Measurements from ENCODE around the gene SMIM10L2A. TPM values are rescaled to one million over a fixed set of nuclear protein-coding genes. Genes with fewer than 3 reads are reported as not detected.
A peak's percentile ranks its signal among the peaks of the same experiment; 100 is the strongest.
"Not testable (repeated sequence)": the region's sequence is repeated elsewhere in the genome, so short reads cannot be mapped to it uniquely, and the experiment has no call there.

The SMIM10L2A gene
- total RNA-seq, 3 donors from 2014 or later, result 0.39 to 1.1 (median 0.58) TPM

DNA sequence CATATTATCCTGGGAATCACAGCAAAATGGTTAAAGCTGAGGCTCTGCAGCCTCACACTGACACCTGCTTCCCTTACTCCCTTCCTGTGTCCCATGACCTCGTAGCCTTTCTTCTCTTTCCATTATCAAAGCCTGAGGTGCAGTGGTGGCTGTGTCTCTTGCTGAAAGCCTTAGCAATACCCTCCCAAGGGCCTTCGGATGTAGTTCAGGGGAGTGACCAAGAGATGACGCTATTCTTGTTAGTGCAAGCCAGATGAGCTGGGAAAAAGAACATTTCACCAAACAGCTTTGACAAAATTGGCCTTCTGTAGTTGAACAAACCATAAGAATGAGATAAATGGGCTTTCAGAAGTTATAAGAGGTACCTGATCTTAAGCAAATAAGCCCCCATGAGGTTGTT is 31.6 kb downstream of the SMIM10L2A start:
- no peak for ATAC-seq
- intact Hi-C loops (cut with DNase I, micrococcal nuclease), result no loop called here
- no peak for DNase-seq
- TF ChIP-seq, protein P1, sequence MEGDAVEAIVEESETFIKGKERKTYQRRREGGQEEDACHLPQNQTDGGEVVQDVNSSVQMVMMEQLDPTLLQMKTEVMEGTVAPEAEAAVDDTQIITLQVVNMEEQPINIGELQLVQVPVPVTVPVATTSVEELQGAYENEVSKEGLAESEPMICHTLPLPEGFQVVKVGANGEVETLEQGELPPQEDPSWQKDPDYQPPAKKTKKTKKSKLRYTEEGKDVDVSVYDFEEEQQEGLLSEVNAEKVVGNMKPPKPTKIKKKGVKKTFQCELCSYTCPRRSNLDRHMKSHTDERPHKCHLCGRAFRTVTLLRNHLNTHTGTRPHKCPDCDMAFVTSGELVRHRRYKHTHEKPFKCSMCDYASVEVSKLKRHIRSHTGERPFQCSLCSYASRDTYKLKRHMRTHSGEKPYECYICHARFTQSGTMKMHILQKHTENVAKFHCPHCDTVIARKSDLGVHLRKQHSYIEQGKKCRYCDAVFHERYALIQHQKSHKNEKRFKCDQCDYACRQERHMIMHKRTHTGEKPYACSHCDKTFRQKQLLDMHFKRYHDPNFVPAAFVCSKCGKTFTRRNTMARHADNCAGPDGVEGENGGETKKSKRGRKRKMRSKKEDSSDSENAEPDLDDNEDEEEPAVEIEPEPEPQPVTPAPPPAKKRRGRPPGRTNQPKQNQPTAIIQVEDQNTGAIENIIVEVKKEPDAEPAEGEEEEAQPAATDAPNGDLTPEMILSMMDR (IDR thresholded peaks at IDR 0.05), result no peak
- Histone ChIP-seq H3K4me3 (no peak overlapping the region), H3K4me1 (ENCODE audit: low read depth) (no peaks in the 10 kb centered on the region), H3K9me3 (no peaks in the 10 kb centered on the region), H3K36me3 (ENCODE audit: low read depth) (no peaks in the 10 kb centered on the region)

DNA sequence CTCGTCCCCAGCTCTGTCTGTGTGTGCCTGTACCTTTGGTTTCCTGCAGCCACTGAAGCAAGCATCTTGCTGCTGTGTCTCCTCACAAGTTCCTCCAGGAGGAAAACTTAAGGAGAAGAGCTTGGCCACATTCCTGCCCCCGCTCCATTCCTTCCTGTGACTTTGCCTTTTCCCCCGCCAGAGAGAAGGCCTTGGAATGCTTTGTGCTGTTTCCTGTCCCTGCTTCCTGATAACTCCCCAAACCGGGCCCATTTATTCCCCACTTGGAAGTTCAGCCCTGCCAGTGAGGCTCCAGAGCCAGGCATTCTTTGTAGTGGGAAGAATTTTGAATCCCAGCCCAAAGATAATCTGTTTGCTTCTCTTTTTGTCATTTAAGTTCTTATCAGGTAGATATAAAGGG is 33.1 kb downstream of the SMIM10L2A start:
- intact Hi-C loops (cut with DNase I, micrococcal nuclease), result no loop called here
- Histone ChIP-seq H3K4me3 (no peak overlapping the region), H3K9me3 (no peaks in the 10 kb centered on the region), H3K36me3 (ENCODE audit: low read depth) (no peaks in the 10 kb centered on the region), H3K4me1 (ENCODE audit: low read depth) (no peaks in the 10 kb centered on the region)
- TF ChIP-seq, protein P1 (IDR thresholded peaks at IDR 0.05), result no peak
- no peak for DNase-seq
- no peak for ATAC-seq

DNA sequence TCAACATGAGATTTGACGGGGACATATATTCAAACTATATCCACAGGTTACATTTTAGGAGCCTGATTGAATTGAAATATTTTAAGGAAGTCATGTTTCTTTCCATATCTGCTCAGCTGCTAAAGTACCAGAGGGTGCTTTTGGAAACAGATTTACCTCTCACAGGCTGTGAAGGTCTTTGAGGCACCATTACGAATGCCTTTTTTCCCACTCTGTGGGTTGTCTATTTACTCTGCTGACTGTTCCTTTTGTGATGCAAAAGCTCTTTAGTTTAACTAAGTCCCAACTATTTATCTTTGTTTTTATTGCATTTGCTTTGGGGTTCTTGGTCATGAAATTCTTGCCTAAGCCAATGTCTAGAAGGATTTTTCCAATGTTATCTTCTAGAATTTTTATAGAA is 40.0 kb downstream of the SMIM10L2A start:
- H3K9me3 ChIP-seq; ATAC-seq; H3K4me1 ChIP-seq (ENCODE audit: low read depth); DNase-seq; intact Hi-C loops (cut with DNase I, micrococcal nuclease); H3K36me3 ChIP-seq (ENCODE audit: low read depth); H3K4me3 ChIP-seq: not testable (repeated sequence)

DNA sequence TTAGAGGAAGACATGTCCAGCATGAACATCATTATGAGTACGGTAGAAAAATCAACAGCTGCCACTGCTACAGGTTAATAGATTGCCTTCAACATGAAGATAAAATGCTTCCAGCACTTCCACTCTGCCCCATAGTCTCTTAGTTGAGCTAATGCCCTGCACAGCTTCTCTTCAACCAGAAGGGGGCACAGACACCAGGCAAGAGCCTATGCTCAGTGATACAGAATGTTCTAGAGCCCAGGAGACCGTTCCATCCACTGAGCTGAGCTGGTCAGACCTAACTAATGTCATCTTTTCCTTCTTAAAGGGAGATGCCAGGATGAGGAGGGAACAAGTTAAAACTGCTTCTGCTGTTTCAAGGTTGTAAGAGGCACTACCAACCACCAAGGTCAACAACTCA is 42.2 kb downstream of the SMIM10L2A start:
- TF ChIP-seq, protein P1 (IDR thresholded peaks at IDR 0.05), result no peak
- DNase-seq (no peak), ATAC-seq (peak; percentile 43)
- intact Hi-C loops (cut with DNase I, micrococcal nuclease), result no loop called here
- Histone ChIP-seq H3K4me1 (ENCODE audit: low read depth) (no peaks in the 10 kb centered on the region), H3K36me3 (ENCODE audit: low read depth) (no peaks in the 10 kb centered on the region), H3K4me3 (no peak overlapping the region), H3K9me3 (no peaks in the 10 kb centered on the region)

DNA sequence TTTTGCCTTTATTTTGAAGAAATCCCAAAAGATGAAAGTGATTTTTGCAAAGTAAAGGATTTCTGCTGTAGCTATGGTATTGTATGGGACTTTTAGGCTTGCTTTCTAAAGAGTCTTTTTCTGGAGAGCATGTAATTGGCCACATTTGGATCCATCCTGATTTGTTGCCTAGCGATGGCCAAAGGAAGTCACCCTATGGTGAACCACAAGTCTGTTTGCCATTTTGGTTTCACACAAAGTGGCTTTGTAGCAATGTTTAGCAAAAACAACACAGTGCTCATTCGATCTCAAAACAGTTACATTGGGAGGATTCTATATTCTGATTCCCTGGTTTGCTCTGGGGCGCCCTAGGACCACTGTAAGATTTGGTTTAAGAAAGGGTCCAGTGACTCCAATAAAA is 54.6 kb downstream of the SMIM10L2A start:
- no peaks in the 10 kb centered on the region for H3K36me3 ChIP-seq (ENCODE audit: low read depth)
- no peaks in the 10 kb centered on the region for H3K4me1 ChIP-seq (ENCODE audit: low read depth)
- intact Hi-C loops (cut with DNase I, micrococcal nuclease), result no loop called here
- ATAC-seq (no peak), DNase-seq (no peak)
- no peak overlapping the region for H3K4me3 ChIP-seq
- no peaks in the 10 kb centered on the region for H3K9me3 ChIP-seq
- TF ChIP-seq, protein P1 (IDR thresholded peaks at IDR 0.05), result no peak

DNA sequence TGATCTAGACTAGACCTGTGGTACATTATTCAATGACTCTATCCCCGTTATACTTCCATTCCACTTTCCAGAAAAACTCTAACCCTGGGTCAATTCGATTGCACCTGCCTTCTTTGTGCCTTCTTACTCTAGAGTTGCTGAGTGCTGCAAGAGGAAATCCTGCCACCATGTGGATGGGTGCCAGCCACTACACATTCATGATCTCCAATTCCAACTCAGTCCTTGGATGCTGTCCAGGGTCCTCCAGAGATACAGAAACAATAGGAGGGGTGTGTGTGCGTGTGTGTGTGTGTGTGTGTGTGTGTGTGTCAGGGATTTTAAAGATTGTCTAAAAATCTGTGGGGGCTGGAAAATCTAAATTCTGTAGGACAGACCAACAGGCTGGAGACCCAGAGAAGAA is 55.8 kb downstream of the SMIM10L2A start:
- no peaks in the 10 kb centered on the region for H3K36me3 ChIP-seq (ENCODE audit: low read depth)
- ATAC-seq (peak; percentile 73), DNase-seq (peak in 2 of 3 donors; percentile 33 to 64)
- no peaks in the 10 kb centered on the region for H3K9me3 ChIP-seq
- H3K4me3 ChIP-seq, result no peak overlapping the region
- H3K4me1 ChIP-seq (ENCODE audit: low read depth), result no peaks in the 10 kb centered on the region
- TF ChIP-seq, protein P1 (IDR thresholded peaks at IDR 0.05), result peak; percentile 10
- intact Hi-C loops (cut with DNase I, micrococcal nuclease), result no loop called here

Other genes starting within 250 kb of the SMIM10L2A start
- not detected for gene ETDA, start 169.9 kb upstream of the SMIM10L2A start, total RNA-seq
- gene ETDC, start 112.5 kb upstream of the SMIM10L2A start, total RNA-seq, result not detected
- gene ZNF75D, start 77.8 kb upstream of the SMIM10L2A start, total RNA-seq, result 10 to 100 TPM in 1 of 3 donors, 1 to 10 TPM in 2; 8.4 to 10.4 (median 8.4) TPM
- gene ZNF449, start 77.1 kb upstream of the SMIM10L2A start, total RNA-seq, result 1 to 10 TPM; 2.8 to 5.5 (median 3.6) TPM
- gene INTS6L, start 98.7 kb downstream of the SMIM10L2A start, total RNA-seq, result 10 to 100 TPM; 14.2 to 19.8 (median 15.0) TPM

Data from mucosa of descending colon (tissue), 3 donors.